OCI-M2 (cell line): ENCODE results near the gene SLC25A21.

Source experiments
- DNase-seq: peaks from one replicate; lab custom pipeline; 2025; ENCODE audit not compliant: unreplicated experiment; lab: John Stamatoyannopoulos, UW

The SLC25A21 gene

DNA sequence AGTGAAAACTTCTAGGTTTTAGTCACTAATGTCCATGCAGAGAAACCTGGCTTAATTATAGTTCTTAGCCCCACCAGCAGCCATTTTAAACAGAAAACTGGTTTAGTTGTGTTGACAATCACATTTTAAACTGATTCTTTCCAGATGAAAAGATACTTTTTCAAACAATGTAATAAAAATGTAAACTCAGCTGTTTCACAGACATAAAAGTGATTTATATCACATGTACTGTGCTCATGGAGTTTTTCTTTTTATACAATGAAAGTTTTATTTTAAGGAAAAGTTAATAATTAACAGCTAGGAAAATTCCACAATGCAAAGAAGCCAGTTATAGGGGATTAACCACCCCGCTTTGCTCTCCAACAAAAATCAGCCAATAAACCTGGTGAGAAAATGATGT lies 381.0 kb downstream of the SLC25A21 start:
- no peak for DNase-seq

DNA sequence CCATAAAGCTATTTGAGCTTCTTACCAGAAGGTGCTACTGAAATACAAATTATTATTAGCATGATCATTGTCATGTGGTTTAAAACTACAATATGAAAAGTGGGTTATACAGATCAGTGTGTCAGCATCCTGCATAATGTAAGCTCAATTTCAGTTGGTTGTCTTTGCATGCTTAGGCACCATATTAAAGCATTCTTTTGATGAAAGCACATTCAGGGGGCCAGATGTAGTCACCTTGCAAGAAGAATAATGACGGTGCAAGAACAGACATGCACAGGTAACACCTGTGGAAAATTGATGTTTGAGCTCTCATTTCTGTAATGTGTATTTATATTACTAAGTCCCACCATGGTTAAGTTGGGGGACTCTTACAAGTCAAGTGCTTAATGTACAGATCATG lies 386.9 kb downstream of the SLC25A21 start:
- no peak for DNase-seq

DNA sequence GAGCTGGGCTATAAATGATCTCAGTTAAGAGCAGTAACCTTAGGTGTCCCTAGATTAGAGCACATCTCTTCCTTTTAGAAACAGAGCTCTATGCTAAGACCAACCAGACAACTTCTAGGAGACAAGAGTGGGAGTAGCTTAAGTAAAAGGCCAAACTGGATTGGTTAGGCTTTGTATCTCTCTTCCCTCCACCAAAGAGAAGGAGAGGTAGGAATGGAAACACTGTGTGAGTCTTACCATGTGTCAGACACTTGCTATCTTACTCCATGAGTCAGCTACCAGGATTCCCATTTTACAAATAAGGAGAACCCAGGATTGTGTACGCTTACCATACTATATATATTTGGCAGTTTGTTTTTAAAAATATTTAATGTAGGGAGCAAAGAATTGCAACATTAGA lies 387.9 kb downstream of the SLC25A21 start:
- DNase-seq = no peak

DNA sequence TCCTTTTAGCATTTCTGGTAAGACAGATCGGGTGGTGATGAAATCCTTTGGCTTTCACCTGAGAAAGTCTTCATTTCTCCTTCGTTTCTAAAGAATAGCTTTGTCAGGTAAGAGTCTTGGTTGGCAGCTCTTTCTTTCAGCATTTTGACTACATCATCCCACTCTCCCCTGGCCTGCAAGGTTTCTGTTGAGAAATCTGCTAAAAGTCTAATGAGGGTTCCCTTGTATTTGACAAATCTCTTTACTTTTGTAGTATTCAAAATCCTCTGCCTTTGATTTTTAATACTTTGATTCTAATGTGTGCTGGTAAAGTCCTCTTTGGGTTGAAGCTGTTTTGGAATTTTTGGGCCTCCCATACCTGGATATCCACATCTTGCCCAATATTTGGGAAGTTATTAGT lies 390.5 kb downstream of the SLC25A21 start:
- DNase-seq = no peak

DNA sequence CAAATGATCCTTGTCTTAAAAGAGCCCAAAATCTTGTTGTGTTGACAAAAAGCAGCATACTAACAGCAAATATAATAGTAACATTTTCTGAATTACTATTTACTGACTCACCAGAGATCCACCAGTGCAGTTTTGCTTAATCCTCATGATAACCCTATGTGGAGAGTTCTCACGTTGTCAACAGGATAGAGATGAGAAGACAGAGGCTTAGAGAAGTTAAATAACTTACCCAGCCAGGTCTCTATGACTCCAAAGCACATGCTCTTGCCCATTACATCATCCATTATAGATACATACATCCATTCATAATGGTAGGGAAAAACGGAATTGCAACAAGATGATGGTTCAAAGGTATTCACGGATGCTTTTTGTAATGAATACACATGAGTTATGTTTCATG lies 398.8 kb downstream of the SLC25A21 start:
- no peak for DNase-seq

DNA sequence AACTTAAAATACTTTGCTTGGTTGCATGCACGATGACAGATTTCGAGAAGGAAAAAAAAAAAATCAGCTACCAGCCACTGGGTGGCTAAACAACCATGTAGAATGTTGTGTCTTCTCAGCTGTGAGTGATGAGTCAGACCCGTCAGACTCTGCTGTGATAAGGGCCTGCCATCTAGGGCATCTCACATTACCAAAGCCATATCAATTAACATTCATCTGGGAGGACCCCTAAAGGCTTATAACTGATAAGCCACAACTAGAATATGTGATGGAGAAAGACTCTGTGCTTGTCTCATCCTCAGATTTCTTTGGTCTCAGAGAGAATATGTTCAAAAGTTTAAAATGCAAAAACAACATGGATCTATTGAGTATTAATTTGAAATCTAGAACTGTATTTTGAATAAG lies 399.3 kb downstream of the SLC25A21 start:
- DNase-seq = peak; percentile 34

DNA sequence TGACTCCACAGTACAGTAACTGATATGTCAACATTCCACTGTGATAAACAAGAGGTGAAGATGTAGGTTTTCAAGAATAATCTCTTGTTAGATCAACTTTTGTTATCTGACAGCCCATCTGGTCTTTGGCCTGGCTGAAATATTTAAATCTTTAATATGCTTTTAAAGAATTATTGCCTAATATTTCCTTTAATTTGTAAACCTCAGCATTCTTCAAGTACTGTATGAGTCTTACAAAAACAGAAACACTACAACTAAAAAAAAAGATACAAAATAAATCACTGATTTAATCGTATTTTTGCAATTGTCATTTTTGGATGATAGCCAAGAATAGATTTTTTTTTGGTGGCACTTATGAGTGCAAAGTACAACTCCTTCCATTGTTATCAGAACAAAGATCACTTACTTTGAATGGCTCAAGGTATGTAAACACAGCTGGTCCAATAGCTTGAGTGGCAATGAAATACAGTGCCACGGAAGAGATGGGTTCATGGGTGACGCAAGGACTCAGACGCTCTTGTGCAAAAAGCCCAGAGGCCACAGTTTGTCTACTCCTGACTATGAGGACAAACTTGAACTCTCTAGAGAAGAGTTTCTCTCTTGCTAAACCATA lies 401.3 kb downstream of the SLC25A21 start:
- no peak for DNase-seq

DNA sequence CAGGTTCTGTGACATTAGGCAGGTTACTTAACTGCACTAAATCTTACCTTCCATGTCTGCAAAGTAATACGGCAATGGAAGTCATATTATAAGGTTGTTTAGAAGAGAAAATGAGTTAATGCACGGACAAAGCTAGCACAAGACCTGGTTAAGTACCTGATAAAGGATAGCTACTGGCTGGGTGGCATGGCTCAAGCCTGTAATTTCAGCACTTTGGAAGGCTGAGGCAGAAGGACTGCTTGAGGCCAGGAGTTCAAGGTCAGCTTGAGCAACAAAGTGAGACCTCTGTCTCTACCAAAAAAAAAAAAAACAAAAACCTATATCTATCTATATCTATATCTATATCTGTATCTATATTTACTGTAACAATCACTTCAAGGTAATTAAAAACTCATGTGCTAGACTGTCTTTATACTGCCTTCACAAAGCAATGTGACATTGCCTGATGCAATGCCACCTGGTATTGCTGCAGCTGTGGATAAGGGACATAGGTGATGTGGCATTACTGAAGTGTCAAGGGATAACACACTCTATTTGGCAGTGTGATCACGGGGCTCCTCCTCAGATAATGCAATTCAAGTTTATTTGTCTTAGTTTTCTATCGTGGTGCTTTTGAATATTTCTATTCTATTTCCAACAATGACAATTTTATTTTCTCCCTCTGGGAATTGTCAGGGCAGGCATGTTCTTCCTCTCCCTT lies 403.6 kb downstream of the SLC25A21 start:
- no peak for DNase-seq

DNA sequence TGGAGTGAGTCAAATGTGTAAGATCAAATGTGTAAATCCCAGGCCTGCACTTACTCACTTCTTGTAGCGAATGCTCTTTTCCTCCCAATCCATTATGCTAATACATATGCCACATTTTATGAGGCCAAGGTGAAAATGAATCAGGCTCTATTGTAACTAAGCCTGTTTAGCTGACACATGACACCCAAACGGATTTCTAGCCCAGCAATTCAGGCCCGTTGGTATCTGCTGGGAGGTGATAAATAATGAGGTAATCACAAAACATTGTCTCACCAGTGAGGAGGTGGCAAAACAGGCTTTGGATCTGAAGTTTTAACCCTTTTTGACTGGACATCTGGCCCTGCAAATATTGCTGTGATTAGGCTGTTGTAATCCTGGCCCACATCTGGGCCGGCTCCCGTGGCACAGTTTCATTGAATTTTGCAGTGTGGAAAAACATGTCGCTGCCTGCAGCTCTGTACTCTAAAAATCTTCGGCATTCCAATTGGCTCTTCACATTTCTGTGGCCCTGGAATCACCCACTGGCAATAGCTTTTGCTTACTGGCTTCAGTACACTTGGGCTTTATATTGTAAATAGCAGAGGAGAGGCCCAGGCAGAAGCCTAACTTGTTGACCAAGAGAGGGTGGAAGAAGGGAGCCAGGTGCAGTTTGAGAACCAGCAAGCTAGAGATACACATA lies 404.7 kb downstream of the SLC25A21 start:
- DNase-seq = no peak

DNA sequence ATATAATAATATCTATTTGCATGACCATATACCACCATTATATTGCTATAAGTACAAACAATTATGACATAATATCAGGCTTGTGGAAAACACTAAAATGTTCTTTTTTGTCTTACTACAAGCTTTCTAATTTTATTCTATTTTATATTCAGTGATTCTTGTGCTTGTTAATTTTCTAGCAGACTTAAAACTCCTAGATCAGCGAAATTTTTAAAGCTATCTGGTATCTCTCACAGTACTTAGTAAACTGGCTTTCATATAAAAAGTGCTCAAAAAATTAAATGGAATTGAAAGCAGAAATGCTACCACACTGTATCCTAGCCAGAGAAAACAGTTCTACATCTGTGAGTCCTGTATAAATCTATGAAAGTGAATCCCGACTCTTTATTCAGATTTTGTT lies 405.4 kb downstream of the SLC25A21 start:
- no peak for DNase-seq

DNA sequence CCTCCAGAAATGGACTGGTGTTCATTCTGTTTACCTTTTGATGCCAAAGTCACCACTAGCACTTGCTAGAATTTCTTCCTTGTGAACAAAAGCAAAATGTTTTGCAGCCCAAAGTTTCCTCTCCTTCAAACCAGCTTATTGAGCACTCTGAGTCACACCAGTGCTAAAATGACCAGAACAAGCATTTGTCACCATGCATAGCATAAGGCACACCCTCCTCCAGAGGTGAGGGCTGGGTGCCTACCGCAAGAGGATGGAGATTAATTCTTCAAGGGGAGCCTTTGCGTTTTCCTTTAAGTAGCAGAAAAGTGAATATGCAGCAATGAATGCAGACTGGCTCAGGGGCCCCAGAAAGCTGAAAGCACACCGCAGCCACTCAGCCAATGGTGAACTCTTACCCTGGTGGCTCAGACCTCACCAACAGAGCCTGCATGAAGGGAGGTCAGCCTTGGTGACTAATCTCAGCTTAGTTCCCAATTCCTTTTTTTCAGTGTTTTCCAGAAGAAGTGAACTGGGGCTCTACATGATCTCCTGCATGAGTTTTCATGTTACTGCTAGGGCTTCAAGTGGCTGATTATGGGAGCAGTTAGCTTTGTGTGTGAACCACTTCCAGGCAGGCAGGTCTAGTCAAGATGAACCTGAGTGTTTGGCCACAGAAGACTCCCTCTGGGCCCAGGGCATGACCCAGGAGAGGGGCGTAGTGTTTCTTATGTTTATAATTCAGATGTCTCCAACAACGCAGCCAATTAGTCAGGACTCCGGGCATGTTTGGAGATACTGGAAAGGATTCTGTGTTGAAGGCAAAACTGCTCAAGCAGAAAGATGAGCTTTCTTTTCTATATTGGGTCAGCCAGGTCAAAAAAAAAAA lies 414.4 kb downstream of the SLC25A21 start:
- no peak for DNase-seq

DNA sequence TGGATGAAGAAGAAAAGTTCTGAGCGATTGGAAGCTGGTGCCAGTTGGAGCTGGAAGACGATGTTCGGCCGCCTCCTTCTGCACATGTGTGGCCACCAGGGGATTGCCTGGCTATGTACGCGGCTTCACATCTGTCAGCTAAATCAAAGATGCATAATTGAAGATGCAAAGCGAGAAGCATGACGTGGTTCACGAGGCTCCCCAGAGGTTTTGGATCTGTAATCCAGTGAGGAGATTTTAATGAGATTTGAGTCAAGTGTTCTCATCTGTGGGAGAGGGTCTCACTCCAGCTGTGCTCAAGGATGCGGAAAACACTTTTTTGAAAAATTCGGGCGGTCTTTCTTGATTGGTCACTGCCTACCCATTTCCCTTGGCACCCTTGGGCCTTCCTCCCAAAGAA lies 416.2 kb downstream of the SLC25A21 start:
- no peak for DNase-seq

DNA sequence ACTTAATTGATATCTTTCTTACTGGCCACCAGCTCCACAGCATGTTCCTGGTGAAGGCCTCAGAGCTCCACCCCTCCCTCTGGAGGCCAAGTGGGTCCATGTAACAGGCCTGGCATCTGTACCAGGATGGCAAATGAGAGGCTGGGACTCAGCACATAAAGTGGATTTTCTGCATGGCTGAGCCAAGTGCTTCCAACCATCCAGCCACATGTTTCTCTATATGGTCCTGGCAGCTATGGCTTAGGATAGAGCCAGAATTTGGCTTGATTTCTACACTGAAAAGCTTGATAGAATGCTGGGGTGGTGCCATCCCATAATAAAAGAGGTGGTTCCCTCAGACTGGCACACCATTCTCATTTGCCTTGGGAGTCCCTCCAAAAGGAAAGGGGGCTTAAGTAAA lies 416.6 kb downstream of the SLC25A21 start:
- no peak for DNase-seq

DNA sequence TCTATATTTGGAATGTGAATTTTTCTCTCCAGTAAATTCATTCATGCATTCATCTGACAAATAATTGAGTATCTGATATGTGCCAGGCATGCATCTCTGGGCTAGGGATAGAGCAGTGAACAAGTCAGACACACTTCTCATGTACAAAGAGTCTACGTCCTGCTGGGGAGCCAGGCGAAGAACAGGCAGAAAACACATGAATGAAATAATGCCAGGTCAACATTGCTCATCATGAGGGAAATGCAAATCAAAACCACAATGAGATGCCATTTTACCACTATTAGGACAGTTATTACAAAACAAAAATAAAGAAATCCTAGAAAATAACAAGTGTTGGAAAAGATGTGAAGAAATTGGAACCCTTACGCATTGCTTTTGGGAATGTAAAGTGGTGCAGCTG lies 420.5 kb downstream of the SLC25A21 start:
- DNase-seq = no peak

DNA sequence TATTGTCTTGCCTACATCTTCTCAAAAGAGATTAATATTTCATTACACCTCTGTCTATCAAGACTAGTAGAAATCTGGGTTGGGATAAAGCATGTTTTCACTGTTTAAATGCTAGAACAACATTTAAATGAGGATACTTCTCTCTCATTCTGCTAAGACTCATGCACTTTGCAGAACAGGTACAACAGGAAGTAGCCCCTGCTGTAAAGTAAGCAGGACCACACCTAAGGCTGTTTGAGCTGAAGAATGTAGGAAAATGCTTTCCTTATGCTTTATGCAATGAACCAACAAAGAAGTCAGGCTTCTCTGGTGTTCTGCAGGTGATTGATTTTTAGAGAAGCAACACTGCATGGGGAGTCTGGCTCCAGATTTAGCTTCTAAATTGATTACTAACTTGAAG lies 421.3 kb downstream of the SLC25A21 start:
- DNase-seq = no peak

DNA sequence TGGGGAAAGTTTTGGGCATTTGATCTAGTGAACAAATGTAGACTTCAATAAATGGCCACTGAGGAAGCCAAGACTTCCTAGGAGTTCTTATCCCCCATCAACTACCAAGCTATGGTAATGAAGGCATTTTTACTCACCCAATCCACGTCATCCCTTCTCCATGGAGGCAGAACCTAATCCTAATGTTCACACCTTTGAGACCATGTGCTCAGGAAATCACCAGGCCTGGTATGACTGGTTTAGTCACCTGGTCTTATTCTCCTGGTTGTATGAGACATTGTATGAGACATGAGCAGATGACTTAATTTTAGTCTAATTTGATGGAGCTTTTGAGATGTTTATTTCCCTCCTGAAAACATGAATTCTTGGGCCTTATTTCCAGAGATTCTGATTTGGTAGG lies 422.2 kb downstream of the SLC25A21 start:
- DNase-seq = no peak

DNA sequence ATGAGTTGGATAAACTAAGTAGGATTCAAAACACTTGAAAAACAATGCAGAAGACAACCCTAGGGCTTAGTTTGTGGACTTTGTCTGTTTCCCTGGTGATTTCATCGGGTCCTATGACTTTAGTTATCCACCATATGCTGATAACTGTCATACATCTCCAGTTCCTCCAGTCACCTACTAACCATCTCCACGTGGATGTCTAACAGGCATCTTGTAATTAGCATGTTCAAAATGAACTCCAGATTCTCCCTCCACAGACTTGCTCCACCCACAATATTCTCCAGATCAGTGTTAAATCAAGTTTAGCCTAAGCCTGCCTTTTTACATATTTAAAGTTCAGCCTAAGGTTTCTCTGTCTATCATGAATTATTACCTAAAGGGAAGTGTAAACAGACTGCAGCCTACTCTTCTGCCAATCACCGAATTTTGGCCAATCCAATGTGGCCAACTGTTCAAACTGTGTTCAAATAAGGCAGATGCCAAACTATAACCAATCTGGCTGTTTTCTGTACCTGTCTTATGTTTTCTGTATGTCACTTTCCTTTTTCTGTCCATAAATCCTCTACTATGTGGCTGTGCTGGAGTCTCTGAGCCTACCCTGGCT lies 423.7 kb downstream of the SLC25A21 start:
- DNase-seq = no peak

DNA sequence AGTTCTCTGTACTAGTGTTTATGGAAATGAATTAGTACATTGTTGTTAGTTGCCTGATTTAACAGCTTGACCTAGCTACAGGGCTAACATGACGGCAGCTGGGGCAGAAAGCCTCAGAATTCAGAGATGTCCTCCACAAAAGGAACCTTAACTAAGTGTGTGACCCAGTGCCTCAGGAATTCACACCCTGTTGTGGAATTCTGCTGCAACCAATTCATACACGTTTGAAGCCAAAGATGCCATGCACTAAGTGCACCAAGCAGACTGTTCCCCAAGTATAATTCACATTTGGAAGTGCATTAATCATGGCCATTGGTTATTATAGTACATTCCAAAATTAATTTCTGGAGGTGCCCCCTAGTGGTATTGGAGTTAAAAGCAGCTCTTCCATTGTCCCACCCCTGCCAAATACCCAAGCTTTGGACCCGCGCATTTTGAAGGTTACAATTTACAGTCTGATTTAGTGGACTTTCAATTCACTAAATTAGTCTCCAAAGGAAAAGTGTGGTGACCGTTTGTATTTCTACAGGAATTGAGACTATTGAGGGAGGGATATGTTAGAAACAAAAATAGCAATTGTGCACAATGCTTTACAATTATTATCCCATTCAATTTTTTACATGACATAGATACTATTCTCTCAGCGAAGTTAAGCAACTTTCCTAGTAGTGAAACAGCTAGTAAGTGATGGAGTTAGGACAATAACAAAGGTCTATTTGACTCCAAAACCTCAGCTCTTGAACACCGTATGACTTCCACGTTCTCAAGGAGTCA lies 424.8 kb downstream of the SLC25A21 start:
- no peak for DNase-seq

DNA sequence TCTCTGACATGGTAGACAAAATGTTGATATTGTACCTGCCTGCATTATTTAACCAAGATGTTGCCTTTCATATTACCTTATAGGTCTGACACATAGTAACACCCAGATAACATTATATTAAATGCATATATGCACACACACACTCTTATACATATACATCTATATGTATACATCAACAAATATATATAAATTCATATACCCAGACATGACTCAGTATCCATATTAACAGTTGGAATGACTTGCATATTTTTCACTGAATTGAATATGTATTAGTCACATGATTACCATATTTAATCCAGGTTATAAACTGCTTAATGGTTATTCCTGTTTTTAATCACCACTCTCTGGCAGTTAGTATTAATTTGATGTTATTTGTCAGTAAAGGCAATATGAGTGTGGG lies 425.5 kb downstream of the SLC25A21 start:
- DNase-seq = no peak

DNA sequence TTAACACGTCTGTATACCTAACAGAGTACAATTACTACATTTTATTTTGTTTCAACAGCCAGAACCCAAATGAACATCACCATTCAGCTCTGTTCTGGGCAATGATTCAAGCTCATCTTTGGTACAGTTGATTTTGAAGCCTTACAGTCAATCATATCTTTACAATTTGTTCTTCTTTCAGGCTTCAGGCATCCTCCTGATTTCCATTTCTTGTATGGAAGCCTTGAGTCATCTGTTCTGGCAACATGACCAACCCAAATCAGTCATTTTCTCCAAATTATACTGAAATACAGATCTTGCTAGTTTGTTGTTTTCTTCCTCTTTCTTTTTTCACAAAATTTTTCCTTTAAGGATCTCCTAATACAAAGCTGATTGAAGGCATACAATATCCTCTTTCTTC lies 430.5 kb downstream of the SLC25A21 start:
- no peak for DNase-seq
